K562 (cell line): ENCODE results near the gene DHRS11. TPM values are rescaled to one million over a fixed set of nuclear protein-coding genes. Genes with fewer than 3 reads are reported as not detected.
A peak's percentile ranks its signal among the peaks of the same experiment; 100 is the strongest.

Experiments used
- ATAC-seq: fragments of 200-7000 bp; cut with Tn5 transposase; 3 replicates; pipeline ENCODE4 v1.9.1; 2020; ENCODE audit warnings: moderate library complexity
- BruUV-seq: library from RNA; stranded (reverse); fragments of 400-500 nt; replicated peaks from 2 replicates; lab custom pipeline; 2021; lab: Mats Ljungman, UMichigan
- CTCF ChIA-PET: fragments of 300-600 bp; formaldehyde crosslinking; extraction: SDS; loops from one replicate; lab custom pipeline; 2021; ENCODE audit warnings: low intra/inter-chr PET ratio; lab: Yijun Ruan, JAX
- POLR2A ChIA-PET: fragments of 300-600, 350-650 bp; sonication (Branson Sonifier 250); formaldehyde crosslinking; extraction: SDS; loops from one replicate; lab custom pipeline; 2021; ENCODE audit warnings: antibody characterized with exemption, inconsistent platforms; lab: Yijun Ruan, JAX
- DNase-seq, 4 experiments: peaks; one replicate each; pipeline versions ENCODE4 v3.0.0 to v3.0.0-alpha.2; 2011 to 2018; ENCODE audit warnings: low spot score in 3 of 4, mixed read lengths in 3 of 4; ENCODE audit errors: extremely low read depth in 1 of 4
- FAIRE-seq: peaks from 2 replicates; lab custom pipeline; 2011; peaks lifted over from hg19 to GRCh38; lab: Jason Lieb, UNC
- H2AFZ ChIP-seq: 2 replicates; pipeline ENCODE4 v1.6.0; 2011; ENCODE audit warnings: low read depth, low read length, control low read depth, inconsistent platforms
- H3K27ac ChIP-seq: fragments of 200-600 bp; 3 replicates; pipeline ENCODE4 v1.8.0; 2011; ENCODE audit warnings: low read depth, mild to moderate bottlenecking, control low read depth, inconsistent platforms, low read length, moderate library complexity, mixed read lengths; ENCODE audit errors: extremely low read depth
- H3K27me3 ChIP-seq, 2 experiments: fragments of 300-600 bp in 1 of 2; 2 replicates in 1 of 2; 3 replicates in 1 of 2; pipeline versions ENCODE4 v1.6.0 to v1.8.0; 2011; ENCODE audit warnings: inconsistent platforms in 2 of 2, low read length in 2 of 2, mild to moderate bottlenecking in 1 of 2, mixed read lengths in 1 of 2, moderate library complexity in 1 of 2; ENCODE audit not compliant: control insufficient read depth in 2 of 2, insufficient read depth in 2 of 2
- H3K36me3 ChIP-seq: fragments of 300-600 bp; 3 replicates; pipeline ENCODE4 v1.8.0; 2011; ENCODE audit warnings: mild to moderate bottlenecking, low read length, inconsistent platforms; ENCODE audit not compliant: control insufficient read depth, insufficient read depth
- H3K4me1 ChIP-seq, 2 experiments: fragments of 200-600 bp in 1 of 2; replicated peaks in 1 of 2; 2 replicates in 1 of 2; 3 replicates in 1 of 2; pipeline versions ENCODE4 v1.5.1 to v1.8.0; 2011; ENCODE audit warnings: inconsistent platforms in 2 of 2, low read length in 2 of 2, mild to moderate bottlenecking in 1 of 2, mixed read lengths in 1 of 2, moderate library complexity in 1 of 2; ENCODE audit not compliant: control insufficient read depth in 2 of 2, insufficient read depth in 2 of 2
- H3K4me2 ChIP-seq: 2 replicates; pipeline ENCODE4 v1.6.1; 2011; ENCODE audit warnings: low read length, control low read depth, inconsistent platforms, mixed read lengths; ENCODE audit not compliant: insufficient read depth
- H3K4me3 ChIP-seq: fragments of 200-600 bp; sonication (generic), shearing (Covaris generic); 2 replicates; pipeline ENCODE4 v1.5.1; 2016; ENCODE audit warnings: control low read depth, inconsistent platforms
- H3K79me2 ChIP-seq: fragments of 200-600 bp; 3 replicates; pipeline ENCODE4 v1.8.0; 2011; ENCODE audit warnings: low read length, inconsistent platforms; ENCODE audit not compliant: control insufficient read depth, insufficient read depth
- H3K9ac ChIP-seq, 2 experiments: 2 replicates each; pipeline versions ENCODE4 v1.6.0 to v1.6.1; 2011; ENCODE audit warnings: low read depth in 2 of 2, low read length in 2 of 2, control low read depth in 1 of 2, inconsistent platforms in 1 of 2, mild to moderate bottlenecking in 1 of 2, mixed read lengths in 1 of 2; ENCODE audit not compliant: insufficient read depth in 1 of 2
- H3K9me1 ChIP-seq: one replicate; pipeline ENCODE4 v1.6.0; 2011; ENCODE audit warnings: inconsistent platforms, mild to moderate bottlenecking, low read length, moderate library complexity; ENCODE audit not compliant: control insufficient read depth, insufficient read depth
- H3K9me3 ChIP-seq: replicated peaks from 2 replicates; pipeline ENCODE4 v1.5.1; 2011; ENCODE audit warnings: low read depth, low read length, inconsistent platforms; ENCODE audit not compliant: control insufficient read depth, insufficient read depth
- H4K20me1 ChIP-seq: replicated peaks from 2 replicates; pipeline ENCODE4 v1.6.1; 2011; ENCODE audit warnings: low read length, inconsistent platforms, mixed read lengths; ENCODE audit not compliant: control insufficient read depth, insufficient read depth
- ARID3A ChIP-seq: IDR thresholded peaks from 2 replicates; pipeline ENCODE4 v1.6.1; 2012; ENCODE audit warnings: low read depth, low read length, improper control_type of control experiment, borderline replicate concordance
- C11orf30 ChIP-seq: fragments of 450-650 bp; IDR thresholded peaks from 2 replicates; pipeline ENCODE4 v1.6.1; 2016; ENCODE audit warnings: low read depth, mild to moderate bottlenecking
- DLX4 ChIP-seq: fragments of 250-450 bp; sonication (Bioruptor Pico); IDR thresholded peaks from 2 replicates; pipeline ENCODE4 v1.6.1; 2021; ENCODE audit warnings: mild to moderate bottlenecking
- FOXO4 ChIP-seq: fragments of 450-650 bp; formaldehyde crosslinking; IDR thresholded peaks from 2 replicates; pipeline ENCODE4 v1.4.0; 2020; ENCODE audit warnings: mild to moderate bottlenecking, moderate library complexity
- GATAD2A ChIP-seq: fragments of 450-650 bp; IDR thresholded peaks from 2 replicates; pipeline ENCODE4 v1.6.1; 2017
- HDAC2 ChIP-seq: fragments of 450-650 bp; IDR thresholded peaks from 2 replicates; pipeline ENCODE4 v1.6.1; 2016; ENCODE audit warnings: mild to moderate bottlenecking
- MAFF ChIP-seq: IDR thresholded peaks from 2 replicates; pipeline ENCODE4 v1.6.1; 2012; ENCODE audit warnings: low read length, improper control_type of control experiment
- MCM7 ChIP-seq, 2 experiments: fragments of 450-650 bp; IDR thresholded peaks; 2 replicates each; pipeline ENCODE4 v1.6.1; 2016 to 2018
- PREB ChIP-seq: sonication (generic); formaldehyde crosslinking; IDR thresholded peaks from 2 replicates; pipeline ENCODE4 v1.8.1; 2023; ENCODE audit warnings: mild to moderate bottlenecking, missing genetic modification reagents
- RCOR1 ChIP-seq, 2 experiments: IDR thresholded peaks; 2 replicates each; pipeline ENCODE4 v1.6.1; 2012; ENCODE audit warnings: low read depth in 2 of 2, low read length in 2 of 2, borderline replicate concordance in 1 of 2, improper control_type of control experiment in 1 of 2
- TRIM28 ChIP-seq: fragments of 450-650 bp; IDR thresholded peaks from 2 replicates; pipeline ENCODE4 v1.6.1; 2017
- ZC3H8 ChIP-seq: fragments of 450-650 bp; IDR thresholded peaks from 2 replicates; pipeline ENCODE4 v1.6.1; 2017
- ZNF140 ChIP-seq: fragments of 250-450 bp; sonication (Bioruptor Pico); IDR thresholded peaks from 2 replicates; pipeline ENCODE4 v1.8.0; 2021; ENCODE audit warnings: moderate library complexity, mild to moderate bottlenecking, inconsistent platforms
- ZNF583 ChIP-seq: fragments of 250-450 bp; sonication (Bioruptor Pico); IDR thresholded peaks from 2 replicates; pipeline ENCODE4 v1.4.0; 2020
- ZNF586 ChIP-seq: fragments of 450-650 bp; formaldehyde crosslinking; conservative IDR thresholded peaks from 2 replicates; pipeline ENCODE4 v1.4.0; 2020; ENCODE audit warnings: mild to moderate bottlenecking, moderate library complexity
- WGBS: fragments of 100-300 bp; shearing (Covaris generic); methylation state at CpG from one replicate; pipeline ENCODE4 v1.1.6; 2016; ENCODE audit warnings: low coverage, mixed read lengths; ENCODE audit not compliant: insufficient coverage; ENCODE audit errors: missing lambda C conversion rate; 5-methylcytosine and 5-hydroxymethylcytosine counted together
- in situ Hi-C: fragments of 300-500 bp; cut with MboI; formaldehyde crosslinking; loops from 4 replicates; pipeline ENCODE4 v1.15.0; 2018; ENCODE audit warnings: inconsistent platforms, mixed read lengths
- intact Hi-C: fragments of 100-400 bp; cut with micrococcal nuclease; formaldehyde crosslinking; loops from 2 replicates; pipeline ENCODE4 v1.14.2; 2022
- polyA plus RNA-seq, 8 experiments: library from polyadenylated mRNA; depleted of rRNA in 4 of 8; stranded (reverse) in 5 of 8; unstranded in 3 of 8; fragments of >200 nt; fragmentation: Nextera tagmentation in 2 of 8; fragmentation: Illumina TruSeq in 1 of 8; extraction: Ambion mirVana in 2 of 8; extraction: Trizol in 1 of 8; gene quantifications; 2 replicates each; pipeline versions ENCODE4 v1.2.1 to v1.2.3, GENCODE V29; 2011 to 2014; ENCODE audit warnings: inconsistent platforms in 1 of 8, missing spikeins in 1 of 8
- total RNA-seq, 7 experiments: library from RNA; depleted of rRNA in 6 of 7; stranded (reverse); fragments of >200 nt in 6 of 7; fragmentation: Illumina TruSeq in 2 of 7; extraction: Trizol in 2 of 7; gene quantifications; 2 replicates each; pipeline versions ENCODE4 v1.2.1 to v1.2.3, GENCODE V29; 2011 to 2021; ENCODE audit warnings: low replicate concordance in 1 of 7

DHRS11 gene
- total and polyA plus RNA-seq, 9 of the 15 experiments (the other 6 are each of a cell fraction or from before 2014, with no cell fraction given), result 15.2 to 123 (median 59.8) TPM

- TF ChIP-seq C11orf30 (peak; percentile 16; the same call in 1 of the 2 replicates), TRIM28 (no peak)
These were observed 18.8 kb downstream of the DHRS11 start (continued) for GRCh38 chr17:36610474-36610873.

GRCh38 chr17:36611345-36612072, 19.8 kb downstream of the DHRS11 start:
- H3K4me1 ChIP-seq, result peaks cover 26 to 33% of the 10 kb centered on the region in 2 experiments; a peak in 4 of 5 replicates
- peaks cover 0 to 4% of the 10 kb centered on the region in 2 experiments; a peak in 1 of 5 replicates for H3K27me3 ChIP-seq
- 27% methylated on average over 9 of the region's 9 CpGs for WGBS
- DNase-seq (peak; percentile 48 to 87 (median 59)), FAIRE-seq (no peak), ATAC-seq (peak; percentile 77)
- POLR2A ChIA-PET, result interaction anchor here (0.6 to 1.6 kb wide), 5 partner anchors 10 to 628 kb away, joined by 3 to 10 read pairs (median 3); partner anchors contain the start of gene MRM1
- CTCF ChIA-PET, result interaction anchor here (1.1 kb wide), 1 partner anchor 8 kb away, joined by 3 read pairs; no protein-coding TSS in a partner anchor
- H3K9me1 ChIP-seq, result no peaks in the 10 kb centered on the region
- no TSS peak for BruUV-seq
- peak overlapping the region in 1 of 2 experiments; percentile 52; a peak in 3 of 4 replicates for H3K9ac ChIP-seq
- H3K4me3 ChIP-seq, result no peak overlapping the region
- no peaks in the 10 kb centered on the region; the same call in 1 of the 2 replicates for H4K20me1 ChIP-seq
- in situ Hi-C loops (loop anchor here (10.0 kb wide), 1 partner anchor 633 kb away; no protein-coding TSS in a partner anchor), intact Hi-C loops (no loop called here)
- peaks cover 12% of the 10 kb centered on the region; the same call in 1 of the 3 replicates for H3K36me3 ChIP-seq
- H3K27ac ChIP-seq, result peak overlapping the region; percentile 62
- no peaks in the 10 kb centered on the region for H3K9me3 ChIP-seq
- H3K4me2 ChIP-seq, result peak overlapping the region; percentile 57
- peak overlapping the region; percentile 76 for H2AFZ ChIP-seq
- H3K79me2 ChIP-seq, result peaks cover 2% of the 10 kb centered on the region; the same call in 1 of the 3 replicates
- TF ChIP-seq FOXO4 (CRISPR knock-in tag) (no peak), HDAC2 (0 out of 2 replicates have a peak, but pooled peaks have one; percentile 55), ZNF140 (CRISPR knock-in tag) (no peak), DLX4 (CRISPR knock-in tag) (no peak), ZNF586 (CRISPR knock-in tag) (no peak), ARID3A (no peak), ZC3H8 (no peak), MAFF (peak; percentile 80), MCM7 (IDR thresholded peaks at IDR 0.05) (no peak), GATAD2A (no peak), ZNF583 (CRISPR knock-in tag) (no peak), PREB (CRISPR knock-in tag) (no peak), RCOR1 (IDR thresholded peaks at IDR 0.05; ENCODE audit: borderline replicate concordance in 1 of 2, low read depth in 2 of 2, low read length in 2 of 2) (peak in 1 of 2 experiments; percentile 70; a peak in 1 of 4 replicates)
